Adrenal gland (tissue), 5 donors: ENCODE results near the gene TSSC4.

Experiments used
- CTCF ChIP-seq, 6 experiments: fragments of 450-650 bp in 4 of 6; fragments of 200-600 bp in 2 of 6; sonication (generic) in 1 of 6; IDR thresholded peaks; 1 replicate in 5 of 6; 2 replicates in 1 of 6; pipeline versions ENCODE4 v1.5.1 to v1.8.0; 2016 to 2021; ENCODE audit warnings: antibody characterized with exemption in 6 of 6, mild to moderate bottlenecking in 2 of 6, moderate library complexity in 1 of 6
- POLR2A ChIP-seq, 2 donors: fragments of 450-650 bp; IDR thresholded peaks; one replicate each; pipeline ENCODE4 v1.6.1; 2017; ENCODE audit warnings: antibody characterized with exemption in 2 of 2, mild to moderate bottlenecking in 2 of 2, moderate library complexity in 1 of 2
- donor health status: DM: no; HTN: no; CAD: no.

GRCh38 chr11:2402890-2403645, 2.5 kb downstream of the TSSC4 start:
- TF ChIP-seq POLR2A (IDR thresholded peaks at IDR 0.05) = no peak
- no peak for TF ChIP-seq CTCF (IDR thresholded peaks at IDR 0.05)
